Measurements from ENCODE around the gene PKLR.
A peak's percentile ranks its signal among the peaks of the same experiment; 100 is the strongest.
"Not testable (repeated sequence)": the region's sequence is repeated elsewhere in the genome, so short reads cannot be mapped to it uniquely, and the experiment has no call there.

The PKLR gene

DNA sequence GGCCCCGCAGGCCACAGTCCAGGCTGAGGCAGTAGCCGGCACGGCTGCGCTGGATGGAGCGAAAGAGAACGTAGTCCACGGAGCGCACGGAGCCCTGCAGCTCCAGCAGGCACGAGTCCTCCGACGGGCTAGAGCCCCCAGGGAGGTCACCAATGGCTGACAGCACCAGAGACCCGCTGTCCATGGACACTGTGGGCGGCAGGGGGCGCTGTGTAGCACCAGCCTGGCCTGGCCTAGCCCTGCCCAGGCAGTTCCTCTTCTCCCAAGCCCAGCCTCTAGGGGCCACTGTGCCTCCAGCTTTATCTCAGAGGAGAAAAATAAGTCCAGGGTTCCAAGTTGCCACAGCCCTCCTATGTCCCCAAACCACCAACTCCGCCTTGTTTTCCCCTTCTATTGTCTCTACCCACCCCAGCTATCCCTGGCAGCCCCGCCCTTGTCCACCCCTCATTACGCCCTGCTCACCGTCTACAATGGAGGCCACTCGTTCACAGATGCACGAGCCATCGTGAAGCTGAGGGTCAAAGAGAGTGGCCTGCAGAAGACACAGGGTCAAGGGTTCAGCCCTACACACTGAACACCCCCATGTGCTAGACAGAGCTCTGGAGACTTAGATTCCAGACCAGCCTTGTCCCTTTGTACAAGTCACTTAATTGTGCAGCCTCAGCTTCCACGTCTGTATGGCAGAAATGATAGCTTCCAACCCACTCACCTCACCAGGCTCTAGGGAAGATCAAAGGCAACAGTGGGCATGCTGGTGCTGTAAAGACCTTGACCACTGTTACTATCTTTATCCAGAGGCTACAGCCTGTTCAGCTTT, 50.4 kb downstream of the PKLR start:
- no peak for FAIRE-seq
- DNase-seq (ENCODE audit: insufficient read length, low spot score), result peak; percentile 95

DNA sequence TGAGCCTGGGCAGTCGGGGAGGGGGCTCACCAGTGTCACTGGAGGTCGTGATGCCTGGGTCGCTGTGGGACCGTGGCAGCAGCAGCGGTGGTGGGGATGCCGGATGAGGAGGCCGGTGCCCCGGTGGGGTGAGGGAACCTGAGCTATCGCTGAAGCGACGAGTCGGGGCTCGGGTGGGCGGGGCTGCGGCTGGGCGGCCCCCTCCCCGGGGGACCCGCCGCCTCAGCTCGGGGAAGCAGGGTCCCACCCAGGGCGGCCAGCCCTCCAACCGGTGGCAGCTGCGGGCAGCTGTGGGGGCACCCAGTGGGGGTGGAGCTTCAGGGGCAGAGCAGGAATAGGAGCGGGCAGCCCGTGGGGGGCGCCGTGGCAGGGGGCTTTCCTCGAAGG, 51.0 kb downstream of the PKLR start:
- FAIRE-seq (no peak), DNase-seq (ENCODE audit: insufficient read length, low spot score) (no peak)
- TF ChIP-seq POLR2A (IDR thresholded peaks at IDR 0.05; ENCODE audit: low read depth, low read length), result no peak

More for the DNA sequence above, 50.4 kb downstream of the PKLR start:
- TF ChIP-seq POLR2A (IDR thresholded peaks at IDR 0.05; ENCODE audit: low read depth, low read length), result no peak

DNA sequence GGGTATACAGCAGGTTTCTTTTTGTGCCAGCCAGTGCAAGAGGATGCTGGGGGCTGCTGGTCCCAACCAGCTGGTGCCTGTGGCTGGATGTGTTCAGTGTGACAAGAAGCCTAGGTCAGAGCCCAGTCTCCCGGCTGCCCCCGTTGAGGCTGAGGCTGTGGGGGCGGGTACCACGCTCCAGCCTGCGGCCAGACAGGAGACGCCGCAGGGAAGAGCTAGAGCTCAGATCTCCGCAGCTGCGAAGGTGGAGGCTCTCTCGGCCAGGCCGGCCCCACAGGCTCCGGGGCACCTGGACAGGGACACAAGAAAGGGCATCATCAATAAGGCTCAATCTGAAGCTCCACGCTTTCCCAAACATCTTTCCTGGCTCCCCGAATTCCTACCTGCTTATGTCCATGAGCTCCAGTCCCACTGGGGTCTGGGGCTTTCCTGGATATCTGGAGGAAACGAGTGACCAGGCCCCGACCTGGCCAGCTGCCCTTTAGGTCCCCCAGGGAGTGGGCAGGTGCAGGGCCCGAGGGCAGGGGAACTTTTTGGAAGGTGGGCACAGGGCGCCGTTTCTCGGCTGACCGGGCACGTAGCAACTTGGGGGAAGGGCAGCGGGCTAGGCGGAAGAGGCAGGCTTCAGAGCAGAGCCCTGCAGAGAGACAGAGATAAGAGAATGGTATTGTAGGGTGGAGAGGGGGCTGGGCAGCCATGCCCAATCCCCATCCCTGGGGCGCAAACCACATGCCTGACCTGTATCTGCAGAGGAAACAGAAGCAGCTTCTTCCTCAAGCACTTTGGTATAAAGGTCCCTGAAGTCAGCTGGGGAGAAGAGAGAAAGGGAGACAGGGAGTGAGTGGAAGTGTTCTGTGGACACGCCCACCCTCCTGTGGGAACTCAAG, 53.3 kb downstream of the PKLR start:
- TF ChIP-seq POLR2A (IDR thresholded peaks at IDR 0.05; ENCODE audit: low read depth, low read length), result no peak
- DNase-seq (ENCODE audit: insufficient read length, low spot score), result no peak
- no peak for FAIRE-seq

DNA sequence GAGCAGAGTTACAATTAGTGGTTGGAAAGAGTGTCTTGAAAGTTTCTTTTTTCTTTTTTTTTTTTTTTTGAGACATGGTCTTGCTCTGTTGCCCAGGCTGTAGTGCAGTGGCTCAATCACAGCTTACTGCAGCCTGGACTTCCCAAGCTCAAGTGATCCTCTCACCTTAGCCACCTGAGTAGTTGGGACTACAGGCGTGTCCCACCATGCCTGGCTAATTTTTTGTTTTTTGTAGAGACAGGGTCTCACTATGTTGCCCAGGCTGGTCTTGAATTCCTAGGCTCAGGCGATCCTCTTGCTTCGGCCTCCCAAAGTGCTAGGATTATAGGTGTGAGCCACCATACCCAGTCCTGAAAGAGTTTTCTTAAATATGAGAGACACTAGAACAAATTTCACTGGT, 54.4 kb downstream of the PKLR start:
- not testable (repeated sequence) for FAIRE-seq

DNA sequence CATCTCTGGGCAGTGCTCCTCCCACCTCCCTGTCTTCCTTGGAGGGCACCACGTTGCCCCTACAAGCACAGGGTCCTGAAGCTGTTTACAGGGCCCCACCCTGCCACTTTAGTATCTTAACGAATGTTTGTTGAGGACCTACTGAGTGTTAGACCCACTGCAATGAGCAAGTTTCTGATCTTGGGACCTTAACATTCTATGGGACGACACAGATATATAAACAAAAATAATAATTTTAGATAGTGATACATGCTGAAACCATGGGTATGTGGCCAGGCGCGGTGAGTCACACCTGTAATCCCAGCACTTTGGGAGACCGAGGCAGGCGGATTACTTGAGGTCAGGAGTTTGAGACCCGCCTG, 56.1 kb downstream of the PKLR start:
- no peak for DNase-seq (ENCODE audit: insufficient read length, low spot score)
- FAIRE-seq, result no peak
- no peak for TF ChIP-seq POLR2A (IDR thresholded peaks at IDR 0.05; ENCODE audit: low read depth, low read length)

More for the DNA sequence above, 54.4 kb downstream of the PKLR start:
- DNase-seq (ENCODE audit: insufficient read length, low spot score), result not testable (repeated sequence)

DNA sequence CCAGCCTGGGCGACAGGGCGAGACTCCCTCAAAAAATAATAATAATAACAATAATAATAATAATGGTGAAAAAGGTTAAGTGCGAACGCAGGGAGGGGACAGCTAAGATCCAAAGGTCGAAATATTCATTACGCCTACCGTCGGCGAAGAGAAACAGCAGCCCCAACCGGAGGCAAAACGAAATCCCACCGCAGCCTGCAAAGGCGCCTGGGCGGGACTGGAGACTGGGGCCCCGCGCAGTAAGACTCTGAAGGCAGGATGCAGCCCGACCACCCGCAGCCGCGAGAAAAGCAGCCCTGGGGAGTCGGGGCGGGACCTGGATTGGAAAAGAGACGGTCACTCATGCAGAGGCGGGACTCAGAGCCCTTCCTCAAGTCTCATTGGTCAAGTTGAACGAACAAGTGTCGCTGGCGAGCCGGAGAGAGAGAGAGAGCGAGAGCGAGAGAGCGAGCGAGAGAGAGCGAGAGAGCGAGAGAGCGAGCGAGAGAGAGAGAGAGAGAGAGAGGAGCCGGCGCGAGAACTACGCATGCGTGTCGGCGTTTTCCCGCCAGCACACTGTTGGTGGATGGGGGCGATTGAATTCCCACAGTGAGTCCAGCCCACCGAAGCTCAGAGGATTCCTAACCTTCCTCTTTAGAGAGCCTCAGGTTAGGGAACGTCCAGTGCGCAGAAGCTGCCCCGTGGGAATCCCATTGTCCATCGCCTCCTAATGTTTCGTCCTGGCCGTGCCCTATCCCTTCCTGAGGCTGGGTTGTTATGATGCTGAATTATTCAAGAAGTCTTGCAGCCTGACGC, 56.7 kb downstream of the PKLR start:
- DNase-seq (ENCODE audit: insufficient read length, low spot score) (peak; percentile 94), FAIRE-seq (no peak)
- peak; percentile 93 for TF ChIP-seq POLR2A (IDR thresholded peaks at IDR 0.05; ENCODE audit: low read depth, low read length)

DNA sequence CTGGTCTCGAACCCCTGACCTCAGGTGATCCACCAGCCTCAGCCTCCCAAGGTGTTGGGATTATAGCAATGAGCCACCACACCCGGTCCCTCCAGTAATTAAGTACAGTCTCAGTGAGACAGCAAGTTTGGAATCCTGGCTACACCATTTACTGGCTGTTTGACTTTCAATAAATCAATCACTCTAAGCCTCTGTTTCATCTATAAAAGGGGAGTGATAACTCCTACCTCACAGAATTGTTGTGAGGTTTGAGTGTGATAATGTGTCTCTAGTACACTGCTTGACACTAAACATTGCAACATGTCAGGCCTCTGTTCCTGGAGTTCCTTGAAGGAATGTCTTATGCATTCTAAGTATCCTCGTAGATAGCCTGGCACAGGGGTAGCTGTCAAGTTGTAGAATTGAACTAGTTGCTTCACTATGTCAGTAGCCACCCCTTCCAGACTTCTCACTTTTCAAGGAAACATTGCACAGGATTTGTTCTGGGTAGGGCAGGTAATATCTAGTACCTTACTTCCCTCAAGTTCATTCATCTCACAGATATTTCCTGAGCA, 58.4 kb downstream of the PKLR start:
- DNase-seq (ENCODE audit: insufficient read length, low spot score) (no peak), FAIRE-seq (no peak)
- TF ChIP-seq POLR2A (IDR thresholded peaks at IDR 0.05; ENCODE audit: low read depth, low read length), result no peak

DNA sequence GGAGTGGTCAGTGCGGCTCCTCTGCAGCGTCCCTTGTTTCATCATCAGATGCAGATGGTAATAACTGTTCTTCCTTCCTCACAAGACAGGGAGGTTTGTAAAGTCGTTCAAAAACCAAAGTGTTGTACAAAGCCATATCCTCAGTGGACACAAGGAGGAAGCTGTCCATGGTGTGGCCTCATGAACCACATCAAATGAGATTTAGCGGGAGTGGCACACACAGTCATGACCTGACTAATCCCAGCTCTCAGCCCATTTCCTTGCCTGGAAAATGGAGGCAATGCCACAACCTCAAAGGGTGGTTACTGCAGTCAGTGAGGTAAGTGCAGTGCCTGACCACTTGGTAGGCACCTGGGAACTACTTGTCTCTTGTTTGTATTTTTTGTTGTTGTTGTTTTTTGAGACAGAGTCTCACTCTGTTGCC, 59.4 kb downstream of the PKLR start:
- no peak for DNase-seq (ENCODE audit: insufficient read length, low spot score)
- no peak for FAIRE-seq
- TF ChIP-seq POLR2A (IDR thresholded peaks at IDR 0.05; ENCODE audit: low read depth, low read length), result no peak

DNA sequence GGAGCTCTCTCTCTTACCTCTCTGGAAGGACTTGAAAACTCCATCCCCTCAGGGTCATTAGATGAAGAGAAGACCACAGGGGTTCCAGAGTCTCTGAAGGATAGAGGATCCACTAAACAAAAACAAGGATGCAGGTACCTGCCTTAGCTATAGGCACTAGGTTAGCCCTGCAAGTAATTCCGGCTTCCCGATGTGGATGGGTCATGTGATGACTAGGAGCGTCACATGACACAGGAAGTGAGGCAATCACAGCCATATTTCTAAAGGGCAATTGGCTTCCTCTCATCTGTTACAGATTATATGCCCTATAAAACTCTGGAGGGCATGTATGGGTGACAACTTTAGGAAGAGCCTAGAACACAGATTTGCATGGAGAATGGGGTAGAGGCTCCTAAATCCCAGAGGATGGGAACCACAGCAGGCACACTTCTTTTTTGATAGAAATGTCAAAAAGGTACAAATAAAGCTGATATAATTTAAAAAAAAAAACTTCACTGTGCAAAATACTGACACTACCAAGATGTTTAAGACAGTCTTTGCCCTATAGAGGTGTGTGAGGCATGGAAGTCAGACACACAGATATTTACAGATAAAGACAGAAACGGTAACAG, 60.1 kb downstream of the PKLR start:
- DNase-seq (ENCODE audit: insufficient read length, low spot score) (peak; percentile 63), FAIRE-seq (no peak)
- TF ChIP-seq POLR2A (IDR thresholded peaks at IDR 0.05; ENCODE audit: low read depth, low read length), result 0 out of 2 replicates have a peak, but pooled peaks have one; percentile 29
